Neutrophil (primary cell): Measurements from ENCODE around the gene GUCD1.

Source experiments
- H3K27ac ChIP-seq: fragments of 200-600 bp; sonication (generic); 2 replicates; pipeline ENCODE4 v1.5.1; 2016; ENCODE audit warnings: mild to moderate bottlenecking, moderate library complexity
- H3K27me3 ChIP-seq: fragments of 200-600 bp; sonication (generic); 2 replicates; pipeline ENCODE4 v1.6.0; 2016; ENCODE audit warnings: mild to moderate bottlenecking
- H3K36me3 ChIP-seq: fragments of 200-600 bp; sonication (generic); 2 replicates; pipeline ENCODE4 v1.5.1; 2017
- H3K4me1 ChIP-seq, 2 experiments: fragments of 200-600 bp in 1 of 2; sonication (generic) in 1 of 2; 1 replicate in 1 of 2; 2 replicates in 1 of 2; pipeline versions ENCODE4 v1.5.1 to v1.6.1; 2013 to 2016; ENCODE audit warnings: low read depth in 1 of 2, low read length in 1 of 2, mild to moderate bottlenecking in 1 of 2, moderate library complexity in 1 of 2; ENCODE audit not compliant: control insufficient read depth in 1 of 2, insufficient read depth in 1 of 2
- H3K4me3 ChIP-seq, 2 experiments: fragments of 200-600 bp in 1 of 2; sonication (generic) in 1 of 2; 1 replicate in 1 of 2; 2 replicates in 1 of 2; pipeline ENCODE4 v1.5.1; 2013 to 2016; ENCODE audit warnings: low read depth in 1 of 2, low read length in 1 of 2, mild to moderate bottlenecking in 1 of 2, moderate library complexity in 1 of 2
- H3K9me3 ChIP-seq: fragments of 200-600 bp; sonication (generic); 2 replicates; pipeline ENCODE4 v1.5.1; 2016
- CTCF ChIP-seq: fragments of 200-600 bp; sonication (generic); IDR thresholded peaks from 2 replicates; pipeline ENCODE4 v1.5.1; 2016; ENCODE audit warnings: antibody characterized with exemption

GUCD1 gene

DNA sequence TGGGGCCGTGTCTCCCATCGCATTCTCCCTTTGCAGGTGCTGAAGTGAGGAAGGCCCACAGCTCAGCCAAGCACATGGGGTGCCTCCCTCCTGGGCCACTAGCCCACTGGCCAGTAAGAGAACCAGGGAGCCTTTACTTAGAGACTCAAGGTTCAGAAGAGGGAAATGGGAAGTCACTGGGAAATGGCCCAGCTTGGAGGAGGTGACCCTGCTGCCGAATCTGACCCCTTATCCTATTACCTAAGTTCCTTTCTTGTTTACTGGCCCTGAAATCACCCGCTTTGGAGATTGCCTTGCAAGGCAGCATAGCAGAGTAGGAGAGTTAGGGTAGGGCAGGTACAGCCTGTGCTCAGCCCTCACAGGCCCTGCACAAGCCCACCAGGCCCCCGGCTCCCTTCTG lies 35.4 kb downstream of the GUCD1 start:
- TF ChIP-seq CTCF: no peak
- H3K36me3 ChIP-seq: peaks cover 5% of the 10 kb centered on the region
- no peaks in the 10 kb centered on the region for H3K27me3 ChIP-seq
- H3K27ac ChIP-seq: peak overlapping the region; percentile 69
- H3K4me1 ChIP-seq: peaks cover 68 to 73% of the 10 kb centered on the region in 2 experiments
- no peaks in the 10 kb centered on the region for H3K9me3 ChIP-seq
- H3K4me3 ChIP-seq: peak overlapping the region in 1 of 2 experiments; percentile 4

DNA sequence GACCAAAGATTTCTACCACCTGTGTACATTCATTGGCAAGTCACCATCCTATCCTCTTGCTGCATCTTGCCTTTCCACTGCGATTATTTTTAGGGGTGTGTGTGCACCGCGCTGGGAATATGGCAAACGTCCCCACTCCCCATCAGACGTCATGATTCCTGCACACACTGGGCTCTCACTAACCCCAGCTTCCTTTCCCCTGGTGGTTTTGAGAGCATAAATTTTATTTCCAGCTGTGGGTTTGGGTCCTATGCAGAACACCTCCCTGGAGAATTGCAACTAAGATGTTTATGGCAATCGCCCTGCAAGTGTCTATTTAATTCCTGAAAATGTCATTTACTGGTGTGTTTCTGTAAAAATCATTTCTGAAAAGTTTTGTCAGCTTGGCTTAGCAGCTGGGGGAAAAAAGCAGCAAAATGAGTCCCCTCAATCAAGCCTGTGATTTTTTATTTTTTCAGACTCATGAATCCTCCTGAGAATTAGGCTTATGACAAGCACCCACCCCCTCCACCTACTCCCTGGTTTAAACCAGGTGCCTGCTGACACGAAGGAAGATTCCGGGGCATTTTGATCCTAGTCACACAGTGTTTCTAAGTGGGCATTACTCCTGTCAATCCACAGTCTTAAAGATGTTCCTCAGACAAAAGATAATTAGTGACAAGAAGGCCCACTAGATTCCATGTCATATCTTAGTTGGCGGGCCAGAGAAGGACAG lies 36.0 kb downstream of the GUCD1 start:
- Histone ChIP-seq H3K27me3 (no peaks in the 10 kb centered on the region), H3K36me3 (peaks cover 5% of the 10 kb centered on the region), H3K4me3 (peak overlapping the region in 1 of 2 experiments; percentile 4), H3K9me3 (no peaks in the 10 kb centered on the region), H3K27ac (peak overlapping the region; percentile 69), H3K4me1 (peaks cover 72 to 78% of the 10 kb centered on the region in 2 experiments)
- TF ChIP-seq CTCF: no peak

DNA sequence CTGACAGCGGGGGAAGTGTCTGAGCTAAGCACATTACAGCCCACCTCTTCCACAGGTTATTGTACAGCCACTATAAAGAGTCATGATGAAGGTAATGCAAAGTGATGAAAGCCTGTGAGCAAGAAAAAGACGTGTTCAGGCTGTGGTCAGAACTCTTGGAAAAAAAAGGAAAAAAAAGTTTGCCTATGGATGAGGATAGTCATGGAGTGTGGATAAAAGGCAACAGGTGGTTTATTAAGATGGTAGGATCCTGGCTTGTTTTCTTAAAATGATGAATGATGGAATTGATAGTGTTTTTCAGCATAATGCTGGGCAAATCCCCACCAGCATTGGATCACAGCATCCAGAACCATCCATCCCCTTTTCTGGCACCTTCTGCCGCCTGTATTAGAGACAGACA lies 36.7 kb downstream of the GUCD1 start:
- H3K27me3 ChIP-seq: no peaks in the 10 kb centered on the region
- no peak overlapping the region for H3K4me3 ChIP-seq
- H3K36me3 ChIP-seq: peaks cover 5% of the 10 kb centered on the region
- H3K27ac ChIP-seq: peak overlapping the region; percentile 69
- H3K4me1 ChIP-seq: peaks cover 77 to 85% of the 10 kb centered on the region in 2 experiments
- TF ChIP-seq CTCF: no peak
- no peaks in the 10 kb centered on the region for H3K9me3 ChIP-seq

GRCh38 chr22:24517446-24517845 lies 37.5 kb downstream of the GUCD1 start:
- H3K4me3 ChIP-seq: no peak overlapping the region
- TF ChIP-seq CTCF: no peak
- no peaks in the 10 kb centered on the region for H3K9me3 ChIP-seq
- no peaks in the 10 kb centered on the region for H3K27me3 ChIP-seq
- peak overlapping the region; percentile 81 for H3K27ac ChIP-seq
- H3K36me3 ChIP-seq: peaks cover 5% of the 10 kb centered on the region
- peaks cover 85 to 92% of the 10 kb centered on the region in 2 experiments for H3K4me1 ChIP-seq

GRCh38 chr22:24516301-24516737 lies 38.6 kb downstream of the GUCD1 start:
- H3K9me3 ChIP-seq: no peaks in the 10 kb centered on the region
- H3K27me3 ChIP-seq: no peaks in the 10 kb centered on the region
- no peak for TF ChIP-seq CTCF
- H3K4me3 ChIP-seq: peak overlapping the region; percentile 26 to 57
- peaks cover 5% of the 10 kb centered on the region for H3K36me3 ChIP-seq
- H3K4me1 ChIP-seq: peaks cover 85 to 94% of the 10 kb centered on the region in 2 experiments
- H3K27ac ChIP-seq: peak overlapping the region; percentile 81
